HT1080 (cell line): Measurements from ENCODE around the gene FAM83D. TPM values are rescaled to one million over a fixed set of nuclear protein-coding genes. Genes with fewer than 3 reads are reported as not detected.
A peak's percentile ranks its signal among the peaks of the same experiment; 100 is the strongest.

Source experiments
- DNase-seq: peaks from one replicate; pipeline ENCODE4 v3.0.0-alpha.2; 2015; ENCODE audit warnings: low read depth
- polyA plus RNA-seq, 2 experiments: library from polyadenylated mRNA; depleted of rRNA; stranded (reverse); fragments of >200 nt; gene quantifications; 2 replicates each; pipeline ENCODE4 v1.2.3, GENCODE V29; 2015
- total RNA-seq: library from RNA; depleted of rRNA; stranded (reverse); fragments of >200 nt; shearing (Covaris generic); gene quantifications from 2 replicates; pipeline ENCODE4 v1.2.3, GENCODE V29; 2014; rRNA removed

FAM83D gene
- 73.1 and 78.9 TPM in 2 replicates for total RNA-seq
- 42.0 and 43.2 TPM in 2 replicates for polyA plus RNA-seq (2015; cell fraction: cytosol; rRNA removed)
- 44.1 and 46.3 TPM in 2 replicates for polyA plus RNA-seq (2015; cell fraction: nucleus; rRNA removed)

DNA sequence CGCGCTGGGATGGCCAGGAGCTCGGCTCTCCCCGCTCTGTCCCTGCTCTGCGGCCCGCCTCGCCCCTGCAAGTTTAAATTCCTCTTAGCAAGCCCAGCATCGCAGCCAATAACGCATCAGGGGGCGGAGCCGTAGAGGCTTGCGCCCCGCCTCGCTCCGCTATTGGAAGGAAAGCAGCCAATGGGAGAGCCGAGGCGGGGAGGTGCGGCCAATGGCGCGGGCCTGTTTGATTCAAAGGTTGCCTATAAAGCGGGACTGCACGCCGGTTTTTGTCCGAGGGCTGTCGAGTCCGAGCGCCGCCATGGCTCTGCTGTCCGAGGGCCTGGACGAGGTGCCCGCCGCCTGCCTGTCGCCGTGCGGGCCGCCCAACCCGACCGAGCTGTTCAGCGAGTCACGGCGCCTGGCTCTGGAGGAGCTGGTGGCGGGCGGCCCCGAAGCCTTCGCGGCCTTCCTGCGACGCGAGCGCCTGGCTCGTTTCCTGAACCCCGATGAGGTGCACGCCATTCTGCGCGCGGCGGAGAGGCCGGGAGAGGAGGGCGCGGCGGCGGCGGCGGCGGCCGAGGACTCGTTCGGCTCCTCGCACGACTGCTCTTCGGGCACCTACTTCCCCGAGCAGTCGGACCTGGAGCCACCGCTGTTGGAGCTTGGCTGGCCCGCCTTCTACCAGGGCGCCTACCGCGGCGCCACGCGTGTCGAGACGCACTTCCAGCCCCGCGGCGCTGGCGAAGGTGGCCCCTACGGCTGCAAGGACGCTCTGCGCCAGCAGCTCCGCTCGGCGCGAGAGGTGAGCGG is at the start of gene FAM83D:
TSS of gene FAM83D (plus strand) at position 276 of the 792 bp plus-strand sequence. CDS start at position 302, 26 bp downstream.
- peak; percentile 97 for DNase-seq

- DNase-seq, result no peak
Measured at GRCh38 chr20:38877483-38877882, 48.7 kb upstream of the FAM83D start.

DNA sequence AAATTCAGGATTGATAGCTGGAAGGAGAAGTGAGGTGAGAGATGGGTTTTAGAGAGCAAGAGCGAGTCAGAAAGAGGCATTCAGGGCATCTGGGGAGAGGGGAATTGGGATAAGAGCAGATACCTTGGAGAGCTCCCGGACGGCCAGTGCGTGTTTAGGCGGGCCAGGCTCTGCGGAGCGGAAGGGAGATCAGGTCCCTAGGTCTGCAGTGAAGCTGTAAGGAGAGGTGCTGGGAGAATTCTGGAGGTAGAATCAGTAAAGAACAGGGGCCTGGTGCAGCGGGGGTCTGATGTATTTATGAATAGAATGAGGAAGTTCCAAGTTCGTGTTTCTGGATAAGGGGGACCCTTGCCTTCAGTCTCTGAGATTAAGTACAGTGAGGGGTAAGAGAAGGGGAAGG is 47.4 kb upstream of the FAM83D start:
- peak; percentile 25 for DNase-seq

GRCh38 chr20:38880952-38881735 is 45.1 kb upstream of the FAM83D start:
- DNase-seq, result peak; percentile 37

- no peak for DNase-seq
Measured at GRCh38 chr20:38881806-38882440, 44.3 kb upstream of the FAM83D start.

DNA sequence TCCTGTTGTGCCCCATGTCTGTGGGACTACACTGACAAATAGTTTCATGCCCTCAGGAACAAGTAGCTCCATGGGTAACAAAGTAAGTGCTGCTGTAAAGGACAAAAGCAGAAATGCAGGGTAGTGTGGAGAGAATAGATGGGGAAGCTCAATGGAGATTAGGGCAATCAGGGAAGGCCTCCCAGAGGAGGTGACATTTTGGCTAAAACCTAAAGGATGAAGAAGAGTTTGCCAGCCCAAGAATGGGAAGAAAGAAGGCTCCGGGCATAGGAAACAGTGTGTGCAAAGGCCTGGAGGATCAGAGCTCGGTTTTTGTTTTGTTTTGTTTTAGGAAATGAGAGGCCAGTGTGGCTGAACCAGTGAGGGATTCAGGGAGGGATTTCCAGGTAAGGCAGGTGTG is 43.6 kb upstream of the FAM83D start:
- no peak for DNase-seq

DNA sequence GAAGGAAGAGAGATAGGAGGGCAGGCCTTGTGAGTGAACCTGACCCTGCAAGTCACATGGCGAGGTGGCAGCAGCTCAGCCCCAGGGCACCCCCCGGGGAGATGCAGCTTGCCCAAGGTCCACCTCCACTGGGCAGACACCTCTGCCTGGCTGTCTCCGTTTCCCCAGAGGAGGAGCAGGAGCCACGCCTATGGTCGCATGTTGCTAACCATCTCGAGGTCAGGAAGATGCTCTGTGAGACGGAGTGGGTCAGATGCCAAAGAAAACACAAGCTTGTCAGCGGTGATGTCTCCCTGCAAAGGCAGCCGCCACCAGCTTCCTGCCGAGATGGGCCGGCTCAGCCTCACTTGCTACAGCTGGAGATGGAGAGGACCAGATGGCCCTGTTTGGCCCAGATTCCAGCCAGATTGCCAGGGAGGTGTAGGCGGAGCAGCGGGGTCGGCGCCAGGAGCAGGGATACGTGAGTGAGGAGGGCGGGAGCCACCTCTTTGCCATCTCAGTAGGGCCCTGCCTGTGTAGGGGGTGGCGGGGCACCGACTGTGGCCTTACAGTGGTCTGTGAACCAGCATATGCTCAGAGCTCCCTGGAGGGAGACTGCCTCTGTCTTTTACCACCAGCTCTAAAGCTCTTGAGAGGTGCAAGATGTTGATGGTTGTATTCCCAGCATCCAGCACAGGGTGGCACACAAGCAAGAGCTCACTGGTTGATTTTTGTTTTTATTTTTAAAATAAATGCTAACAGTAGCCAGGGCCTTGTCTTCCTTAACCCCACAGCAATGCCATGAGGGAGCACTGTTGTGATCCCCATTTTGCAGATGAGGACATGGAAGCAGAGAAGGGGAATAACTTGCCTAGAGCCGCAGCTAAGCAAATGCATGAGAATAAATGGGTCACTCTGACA is 42.9 kb upstream of the FAM83D start:
- no peak for DNase-seq

DNA sequence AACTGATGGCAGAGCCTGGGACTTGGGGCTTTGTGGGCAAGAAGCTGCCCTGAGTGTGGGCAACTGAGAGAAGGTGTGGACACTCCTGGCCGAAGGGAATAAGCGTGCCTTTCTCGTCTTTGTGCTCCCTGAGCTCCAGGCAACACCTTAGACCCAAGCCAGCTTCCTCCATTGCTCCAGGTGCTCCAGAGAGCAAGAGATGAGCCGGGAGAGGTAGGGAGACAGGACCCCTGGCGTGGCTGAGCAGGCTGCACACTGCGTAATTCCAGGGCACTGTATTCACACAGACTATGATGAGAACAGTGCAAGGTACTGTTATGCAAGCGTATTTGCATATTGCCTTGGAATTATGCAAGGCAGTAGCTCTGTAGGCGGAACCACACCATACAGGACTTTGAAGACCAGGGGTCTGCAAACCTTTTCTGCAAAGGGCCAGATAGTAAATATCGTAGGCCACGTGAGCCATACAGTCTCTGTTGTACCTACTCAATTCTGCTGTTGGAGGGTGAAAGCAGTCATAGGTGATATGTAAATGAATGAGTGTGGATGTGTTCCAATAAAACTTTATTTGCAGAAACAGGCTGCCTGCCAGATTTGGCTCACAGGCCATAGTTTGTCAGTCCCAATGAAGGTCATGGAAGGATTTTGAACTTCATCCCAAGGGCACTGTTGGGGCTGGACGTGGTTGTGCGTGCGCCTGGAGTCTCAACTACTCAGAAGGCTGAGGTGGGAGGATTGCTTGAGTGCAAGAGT is 42.1 kb upstream of the FAM83D start:
- no peak for DNase-seq

- DNase-seq, result no peak
Measured at GRCh38 chr20:38885357-38885756, 40.9 kb upstream of the FAM83D start.

- no peak for DNase-seq
Measured at GRCh38 chr20:38888059-38888831, 38.0 kb upstream of the FAM83D start.

DNA sequence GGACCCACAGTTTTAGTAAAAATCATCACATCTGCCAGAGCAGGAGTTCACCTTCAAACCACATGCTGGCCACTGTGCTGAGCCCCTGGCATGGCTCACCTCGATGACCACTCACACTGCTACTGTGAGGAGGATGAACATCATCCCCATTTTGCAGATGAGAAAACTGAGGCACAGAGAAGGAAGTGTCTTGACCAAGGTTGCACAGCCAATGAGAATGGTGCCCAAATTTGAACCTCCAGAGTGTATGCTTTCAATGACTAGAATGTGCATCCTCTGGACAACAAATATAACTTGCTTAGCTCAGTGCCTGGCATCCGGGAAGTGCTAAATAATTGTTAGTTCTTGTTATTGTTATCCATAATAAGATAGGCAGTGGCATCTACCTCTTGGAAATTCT is 37.2 kb upstream of the FAM83D start:
- no peak for DNase-seq

DNA sequence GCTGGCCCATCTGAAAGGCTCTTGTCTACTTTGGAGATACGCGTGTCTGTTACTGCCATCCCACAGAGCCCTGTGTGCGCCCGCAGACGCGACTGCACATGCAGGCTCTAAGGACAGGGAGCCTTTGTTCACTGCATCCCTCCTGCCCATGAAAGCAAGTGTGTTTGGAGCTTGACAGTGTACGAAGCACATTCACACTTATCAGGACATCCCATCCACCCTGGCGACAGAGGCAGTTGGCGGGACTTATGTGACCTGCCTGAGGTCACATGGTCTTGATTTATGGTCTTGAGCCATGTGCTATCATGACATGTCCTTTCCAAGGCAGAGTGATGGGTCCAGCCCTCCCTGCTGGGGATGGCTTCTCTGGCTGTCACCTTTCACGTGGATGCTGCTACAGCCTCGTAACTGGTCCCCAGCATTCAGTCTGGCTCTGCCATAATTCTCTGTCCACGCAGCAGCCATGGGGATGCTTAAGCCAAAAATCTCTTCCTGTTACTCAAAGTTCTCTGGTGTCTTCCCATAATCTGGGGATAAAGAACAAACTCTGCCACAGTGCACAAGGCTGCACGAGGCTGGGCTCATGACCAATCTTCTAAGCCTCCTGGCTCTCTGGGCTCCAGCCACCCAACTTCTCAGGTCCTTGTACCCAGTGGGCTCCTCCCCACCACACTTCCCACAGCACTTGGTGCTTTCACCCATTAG is 36.3 kb upstream of the FAM83D start:
- DNase-seq, result no peak

DNA sequence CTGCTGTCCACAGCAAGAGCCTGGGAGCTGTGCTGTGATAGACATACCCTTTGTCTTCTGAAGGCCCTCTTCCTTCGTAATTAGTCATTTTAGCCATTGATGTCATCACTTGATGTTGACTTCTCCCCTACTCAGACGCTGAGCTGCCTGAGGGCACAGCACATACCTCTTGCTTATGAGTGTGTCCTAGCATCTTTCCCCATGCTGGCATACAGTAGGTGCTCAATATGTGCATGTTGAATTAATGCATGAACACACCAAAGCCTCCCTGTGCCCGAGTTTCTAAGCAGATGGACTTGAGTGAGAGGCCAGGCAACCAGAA is 35.8 kb upstream of the FAM83D start:
- DNase-seq, result no peak

GRCh38 chr20:38892091-38892981 is 33.9 kb upstream of the FAM83D start:
- no peak for DNase-seq

- no peak for DNase-seq
Measured at GRCh38 chr20:38893056-38893564, 33.1 kb upstream of the FAM83D start.

- peak; percentile 45 for DNase-seq
Measured at GRCh38 chr20:38893565-38894090, 32.6 kb upstream of the FAM83D start.
